Fibroblast of pulmonary artery (primary cell): ENCODE data around the gene SP1.
A peak's percentile ranks its signal among the peaks of the same experiment; 100 is the strongest.

Experiments used
- DNase-seq: peaks from one replicate; pipeline ENCODE4 v3.0.0-alpha.2; 2010; ENCODE audit warnings: low read depth
- H3K4me3 ChIP-seq: replicated peaks from 2 replicates; pipeline ENCODE4 v1.5.1; 2011; ENCODE audit warnings: low read depth, mild to moderate bottlenecking, control low read depth, low read length, moderate library complexity
- TF ChIP-seq, protein P1 (sequence below): IDR thresholded peaks from 2 replicates; pipeline ENCODE4 v1.5.1; 2011; ENCODE audit warnings: mild to moderate bottlenecking, control low read depth, low read length, inconsistent platforms; ENCODE audit errors: missing control alignments

Gene SP1

DNA sequence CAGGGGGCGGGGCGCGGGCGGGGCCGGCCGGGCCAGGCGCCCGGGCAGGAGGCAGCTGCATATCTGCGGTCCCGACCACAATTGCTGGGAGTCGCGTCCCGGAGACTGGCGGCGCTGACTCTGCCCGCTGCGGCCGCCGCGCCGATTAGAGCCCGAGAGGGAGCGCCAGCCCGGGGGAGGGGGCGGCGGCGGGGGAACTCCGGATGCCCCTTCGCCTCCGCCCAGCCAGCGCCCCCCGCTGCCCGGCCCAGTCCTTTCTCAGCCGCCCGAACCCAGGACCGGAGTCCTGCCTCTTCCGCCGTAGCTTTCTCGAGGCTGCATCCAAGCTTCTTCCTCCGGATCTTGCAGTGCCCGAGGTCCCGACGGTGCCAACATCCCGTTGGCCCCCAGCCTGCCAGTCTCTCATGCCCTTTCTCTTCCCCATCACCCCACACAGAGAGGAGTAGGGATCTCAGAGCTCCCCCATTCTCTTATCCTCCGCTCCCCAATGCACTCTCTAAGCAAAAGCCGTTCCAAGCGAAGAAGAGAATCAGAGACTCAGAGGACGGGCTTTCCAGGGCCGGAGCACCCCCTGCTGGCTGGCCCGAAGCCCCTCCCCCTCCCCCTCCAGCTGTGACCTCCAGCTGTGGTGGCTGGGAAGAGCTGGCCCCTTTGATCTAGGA, 35.0 kb upstream of the SP1 start:
- TF ChIP-seq, protein P1, sequence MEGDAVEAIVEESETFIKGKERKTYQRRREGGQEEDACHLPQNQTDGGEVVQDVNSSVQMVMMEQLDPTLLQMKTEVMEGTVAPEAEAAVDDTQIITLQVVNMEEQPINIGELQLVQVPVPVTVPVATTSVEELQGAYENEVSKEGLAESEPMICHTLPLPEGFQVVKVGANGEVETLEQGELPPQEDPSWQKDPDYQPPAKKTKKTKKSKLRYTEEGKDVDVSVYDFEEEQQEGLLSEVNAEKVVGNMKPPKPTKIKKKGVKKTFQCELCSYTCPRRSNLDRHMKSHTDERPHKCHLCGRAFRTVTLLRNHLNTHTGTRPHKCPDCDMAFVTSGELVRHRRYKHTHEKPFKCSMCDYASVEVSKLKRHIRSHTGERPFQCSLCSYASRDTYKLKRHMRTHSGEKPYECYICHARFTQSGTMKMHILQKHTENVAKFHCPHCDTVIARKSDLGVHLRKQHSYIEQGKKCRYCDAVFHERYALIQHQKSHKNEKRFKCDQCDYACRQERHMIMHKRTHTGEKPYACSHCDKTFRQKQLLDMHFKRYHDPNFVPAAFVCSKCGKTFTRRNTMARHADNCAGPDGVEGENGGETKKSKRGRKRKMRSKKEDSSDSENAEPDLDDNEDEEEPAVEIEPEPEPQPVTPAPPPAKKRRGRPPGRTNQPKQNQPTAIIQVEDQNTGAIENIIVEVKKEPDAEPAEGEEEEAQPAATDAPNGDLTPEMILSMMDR = peak; percentile 74
- H3K4me3 ChIP-seq = peak overlapping the region; percentile 65
- DNase-seq = peak; percentile 78

DNA sequence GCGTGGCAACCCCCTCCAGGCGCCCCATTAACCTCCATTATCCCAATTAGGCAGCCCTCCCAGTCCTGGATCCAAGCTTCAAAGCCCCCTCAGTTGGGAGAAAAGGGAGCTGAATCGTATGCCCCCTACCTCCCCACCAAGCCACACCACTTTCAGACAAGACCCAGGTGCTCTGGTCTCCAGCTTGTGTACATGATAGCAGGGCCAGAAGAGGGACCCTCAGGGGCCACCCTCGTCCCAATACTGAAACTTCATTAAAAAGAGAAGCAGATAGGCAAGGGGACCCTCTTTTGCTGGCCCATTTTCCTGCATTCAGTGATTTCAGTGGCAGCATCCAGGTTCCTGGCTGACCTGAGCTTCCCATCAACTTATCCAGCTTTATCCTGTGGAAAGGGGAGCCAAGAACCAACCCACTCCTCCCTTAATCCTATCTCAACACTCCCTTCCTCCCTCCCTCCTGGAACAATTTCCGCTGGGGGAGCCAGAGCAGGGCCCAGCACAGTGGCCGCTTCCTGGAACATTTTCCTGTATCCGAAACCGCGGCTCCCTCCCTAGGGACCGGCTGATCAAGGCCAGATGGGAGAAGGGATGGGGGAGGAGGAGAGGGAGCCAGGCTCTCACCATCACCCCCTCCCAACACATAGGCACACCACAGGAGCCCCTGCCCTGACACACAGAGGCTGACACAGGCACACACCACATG, 34.3 kb upstream of the SP1 start:
- DNase-seq = peak; percentile 61
- H3K4me3 ChIP-seq = peak overlapping the region; percentile 65
- TF ChIP-seq, protein P1 = no peak

DNA sequence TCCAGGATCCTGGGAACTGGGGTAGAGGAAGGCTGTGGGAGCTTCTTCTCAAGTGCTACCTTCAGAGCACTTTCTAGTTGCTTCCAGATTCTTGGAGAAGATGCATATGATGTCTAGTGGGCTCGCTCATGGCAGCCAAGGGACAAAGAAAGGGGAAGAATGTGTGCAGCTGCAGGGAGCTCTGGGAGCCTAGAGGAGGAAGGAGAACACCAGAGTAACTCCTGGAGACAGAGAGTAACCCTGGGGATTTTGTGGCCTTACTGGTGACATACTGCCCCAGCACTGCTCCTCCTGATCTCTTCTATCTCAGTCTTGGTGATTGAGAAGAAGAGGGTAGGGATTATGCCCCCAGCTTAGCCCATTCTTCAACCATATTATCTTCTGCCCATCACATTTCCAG, 33.5 kb upstream of the SP1 start:
- TF ChIP-seq, protein P1 = no peak
- no peak overlapping the region for H3K4me3 ChIP-seq
- DNase-seq = no peak

DNA sequence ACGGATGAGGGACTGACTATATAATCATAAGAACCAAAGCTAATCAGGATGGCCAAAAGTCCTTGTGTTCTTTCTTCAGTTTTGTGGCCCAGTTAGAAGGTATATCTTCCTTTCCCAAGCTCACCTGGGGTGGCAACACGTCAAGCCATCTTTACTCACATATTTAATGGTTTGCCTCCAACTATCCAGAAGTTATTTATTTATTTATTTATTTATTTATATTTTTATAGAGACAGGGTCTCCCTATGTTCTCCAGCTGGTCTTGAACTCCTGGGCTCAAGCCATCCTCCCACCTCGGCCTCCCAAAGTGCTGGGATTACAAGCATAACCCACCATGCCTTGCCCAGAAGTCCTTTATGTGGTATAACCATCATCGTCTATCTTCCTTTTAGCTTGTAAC, 32.1 kb upstream of the SP1 start:
- TF ChIP-seq, protein P1 = no peak
- DNase-seq = no peak
- H3K4me3 ChIP-seq = no peak overlapping the region

DNA sequence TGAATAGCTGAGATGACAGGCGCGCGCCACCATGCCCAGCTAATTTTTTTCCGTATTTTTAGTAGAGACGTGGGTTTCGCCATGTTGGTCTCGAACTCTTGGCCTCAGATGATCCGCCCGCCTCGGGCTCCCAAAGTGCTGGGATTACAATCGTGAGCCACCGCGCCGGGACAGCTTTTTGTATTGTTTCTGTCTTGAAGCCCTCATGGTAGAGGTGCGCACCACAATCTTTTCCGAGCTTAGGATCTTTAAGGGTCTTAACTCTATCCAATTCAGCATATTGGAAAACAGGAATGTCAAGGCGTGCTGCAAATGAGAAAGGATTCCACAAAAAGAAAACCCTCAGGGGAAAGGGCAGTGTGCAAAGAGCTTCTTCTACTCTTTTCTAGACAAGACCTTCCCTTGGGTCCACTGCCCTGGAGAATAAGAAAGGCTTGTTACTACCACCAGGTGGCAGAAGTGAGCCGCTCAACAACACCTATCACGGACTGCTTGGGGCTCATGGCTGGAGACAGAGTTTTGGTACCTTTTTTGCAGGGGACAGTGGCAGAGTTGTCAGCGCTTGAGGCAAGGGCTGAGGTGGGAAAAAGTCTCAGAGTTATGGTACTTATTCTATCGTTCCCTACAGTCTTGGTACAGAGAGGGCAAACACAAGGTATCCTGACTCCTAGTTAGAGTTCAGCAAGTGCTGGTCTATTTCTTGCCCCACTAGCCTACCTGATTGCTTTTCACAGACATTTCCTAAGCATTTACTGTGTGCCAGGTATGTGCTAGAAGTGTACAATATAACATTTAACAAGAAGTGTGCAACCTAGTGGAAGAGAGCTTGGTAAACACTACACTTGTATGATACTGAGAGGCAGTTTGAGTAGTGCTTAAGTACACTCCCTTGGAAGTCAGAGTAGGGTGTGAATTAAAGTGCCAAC, 27.4 kb upstream of the SP1 start:
- peak; percentile 93 for DNase-seq
- no peak overlapping the region for H3K4me3 ChIP-seq
- TF ChIP-seq, protein P1 = peak; percentile 94

DNA sequence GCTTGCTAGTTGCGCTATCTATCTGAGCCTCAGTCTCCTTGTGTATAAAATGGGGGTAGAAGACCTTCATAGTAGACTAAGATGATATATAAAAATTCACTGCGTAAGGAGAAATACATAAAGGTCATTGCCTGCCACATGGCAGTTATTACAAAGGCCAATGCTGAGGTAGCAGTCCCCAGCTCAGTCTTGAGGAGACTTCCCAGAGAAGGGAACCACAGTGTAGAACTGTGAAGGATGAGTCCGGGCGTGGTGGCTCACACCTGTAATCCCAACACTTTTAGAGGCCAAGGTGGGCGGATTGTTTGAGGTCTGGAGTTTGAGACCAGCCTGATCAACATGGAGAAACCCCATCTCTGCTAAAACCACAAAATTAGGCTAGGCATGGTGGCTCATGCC, 26.7 kb upstream of the SP1 start:
- H3K4me3 ChIP-seq = no peak overlapping the region
- TF ChIP-seq, protein P1 = no peak
- no peak for DNase-seq
